Endothelial cell of umbilical vein (primary cell): ENCODE measurements around the gene RBFOX1. TPM values are rescaled to one million over a fixed set of nuclear protein-coding genes. Genes with fewer than 3 reads are reported as not detected.

Experiments used
- BruUV-seq: library from RNA; stranded (reverse); fragments of 400-500 nt; replicated peaks from 2 replicates; lab custom pipeline; 2021; lab: Mats Ljungman, UMichigan
- CTCF ChIA-PET: fragments of 300-600, 350-600 bp; sonication (Branson Sonifier 250); formaldehyde crosslinking; loops from one replicate; lab custom pipeline; 2021; ENCODE audit warnings: antibody characterized with exemption, inconsistent platforms; lab: Charles Lee
- POLR2A ChIA-PET: fragments of 300-600, 350-600 bp; sonication (Branson Sonifier 250); formaldehyde crosslinking; loops from one replicate; lab custom pipeline; 2021; ENCODE audit warnings: antibody characterized with exemption, inconsistent platforms; lab: Charles Lee
- DNase-seq: peaks from one replicate; pipeline ENCODE4 v3.0.0-alpha.2; 2011; ENCODE audit warnings: low read depth, low spot score
- FAIRE-seq: peaks from 2 replicates; lab custom pipeline; 2011; peaks lifted over from hg19 to GRCh38; lab: Jason Lieb, UNC
- H2AFZ ChIP-seq: 2 replicates; pipeline ENCODE4 v1.6.0; 2012; ENCODE audit warnings: low read depth, low read length, control low read depth, inconsistent platforms
- H3K27ac ChIP-seq: 2 replicates; pipeline ENCODE4 v1.5.1; 2011; ENCODE audit warnings: low read depth, mild to moderate bottlenecking, control low read depth, low read length, moderate library complexity; ENCODE audit not compliant: insufficient read depth
- H3K27me3 ChIP-seq, 2 experiments: 2 replicates each; pipeline versions ENCODE4 v1.6.0 to v1.6.1; 2011; ENCODE audit warnings: low read length in 2 of 2, mixed read lengths in 1 of 2; ENCODE audit not compliant: control insufficient read depth in 2 of 2, insufficient read depth in 2 of 2
- H3K36me3 ChIP-seq, 2 experiments: 2 replicates in 1 of 2; 3 replicates in 1 of 2; pipeline ENCODE4 v1.5.1; 2011; ENCODE audit warnings: low read length in 2 of 2, mild to moderate bottlenecking in 1 of 2, moderate library complexity in 1 of 2; ENCODE audit not compliant: control insufficient read depth in 2 of 2, insufficient read depth in 2 of 2; ENCODE audit errors: extremely low read depth in 1 of 2
- H3K4me1 ChIP-seq: 3 replicates; pipeline ENCODE4 v1.5.1; 2011; ENCODE audit warnings: mild to moderate bottlenecking, low read length; ENCODE audit not compliant: control insufficient read depth, insufficient read depth; ENCODE audit errors: extremely low read depth
- H3K4me2 ChIP-seq: 2 replicates; pipeline ENCODE4 v1.6.1; 2011; ENCODE audit warnings: low read length, control low read depth, mixed read lengths; ENCODE audit not compliant: insufficient read depth
- H3K4me3 ChIP-seq, 3 experiments: fragments of 200-600 bp in 1 of 3; sonication (generic), shearing (Covaris generic) in 1 of 3; replicated peaks in 1 of 3; 2 replicates each; pipeline ENCODE4 v1.5.1; 2011 to 2016; ENCODE audit warnings: control low read depth in 3 of 3, low read length in 3 of 3, mild to moderate bottlenecking in 2 of 3, inconsistent platforms in 1 of 3, low read depth in 1 of 3, moderate library complexity in 1 of 3; ENCODE audit not compliant: insufficient read depth in 1 of 3
- H3K79me2 ChIP-seq: 2 replicates; pipeline ENCODE4 v1.6.0; 2012; ENCODE audit warnings: low read length, inconsistent platforms; ENCODE audit not compliant: control insufficient read depth, insufficient read depth
- H3K9ac ChIP-seq: replicated peaks from 2 replicates; pipeline ENCODE3; 2011; ENCODE audit warnings: low read length, control low read depth; ENCODE audit not compliant: insufficient read depth; ENCODE audit errors: extremely low read depth
- H3K9me1 ChIP-seq: replicated peaks from 3 replicates; pipeline ENCODE4 v1.6.0; 2011; ENCODE audit warnings: mild to moderate bottlenecking, low read length; ENCODE audit not compliant: control insufficient read depth, insufficient read depth; ENCODE audit errors: extremely low read depth
- H3K9me3 ChIP-seq: replicated peaks from 2 replicates; pipeline ENCODE4 v1.5.1; 2012; ENCODE audit warnings: low read length, inconsistent platforms; ENCODE audit not compliant: control insufficient read depth, insufficient read depth
- H4K20me1 ChIP-seq: replicated peaks from 2 replicates; pipeline ENCODE3; 2011; ENCODE audit warnings: mild to moderate bottlenecking, low read length; ENCODE audit not compliant: control insufficient read depth, insufficient read depth; ENCODE audit errors: extremely low read depth
- EZH2 ChIP-seq: IDR thresholded peaks from 2 replicates; pipeline ENCODE4 v1.6.1; 2012; ENCODE audit warnings: borderline replicate concordance, low read depth, mild to moderate bottlenecking, moderate library complexity, low read length, inconsistent platforms; ENCODE audit not compliant: severe bottlenecking
- FOS ChIP-seq: IDR thresholded peaks from 2 replicates; pipeline ENCODE4 v1.6.1; 2011; ENCODE audit warnings: mild to moderate bottlenecking, low read length, moderate library complexity, borderline replicate concordance; ENCODE audit not compliant: insufficient read depth
- GATA2 ChIP-seq: IDR thresholded peaks from 2 replicates; pipeline ENCODE4 v1.7.0; 2011; ENCODE audit warnings: low read depth, mild to moderate bottlenecking, moderate library complexity, mixed read lengths, low read length; ENCODE audit not compliant: insufficient read length, insufficient read depth
- JUN ChIP-seq: IDR thresholded peaks from 2 replicates; pipeline ENCODE4 v1.6.1; 2011; ENCODE audit warnings: borderline replicate concordance, low read depth; ENCODE audit not compliant: insufficient read length, insufficient read depth
- MYC ChIP-seq: IDR thresholded peaks from one replicate; pipeline ENCODE4 v1.6.1; 2011; ENCODE audit warnings: mild to moderate bottlenecking, low read depth, low read length
- POLR2A ChIP-seq: IDR thresholded peaks from 2 replicates; pipeline ENCODE4 v1.6.1; 2012; ENCODE audit warnings: low read depth, mild to moderate bottlenecking, control low read depth, low read length
- POLR2AphosphoS5 ChIP-seq: IDR thresholded peaks from 2 replicates; pipeline ENCODE4 v1.6.1; 2012; ENCODE audit warnings: low read depth, mild to moderate bottlenecking, control low read depth, low read length, moderate library complexity; ENCODE audit not compliant: insufficient read depth
- dilution Hi-C: fragments of 300-500 bp; cut with MboI; formaldehyde crosslinking; loops from one replicate; pipeline ENCODE4 v1.15.0; 2019; ENCODE audit warnings: low sequenced_read_pairs; ENCODE audit not compliant: extremely low pct_ligation_motif_present
- intact Hi-C: fragments of 100-400 bp; cut with micrococcal nuclease; formaldehyde crosslinking; loops from one replicate; pipeline ENCODE4 v1.10.0; 2022
- polyA plus RNA-seq, 4 experiments: library from polyadenylated mRNA; depleted of rRNA in 3 of 4; stranded (reverse) in 3 of 4; unstranded in 1 of 4; fragments of >200 nt; gene quantifications; 2 replicates each; pipeline versions ENCODE4 v1.2.1 to v1.2.3, GENCODE V29; 2011 to 2012; ENCODE audit warnings: missing spikeins in 1 of 4
- total RNA-seq: library from RNA; stranded (reverse); gene quantifications from 2 replicates; pipeline ENCODE4 v1.2.3, GENCODE V29; 2021
- TF ChIP-seq, protein P1 (sequence below), 2 donors: IDR thresholded peaks; 1 replicate in 1 of 2; 2 replicates in 1 of 2; pipeline ENCODE4 v1.5.1; 2011; ENCODE audit warnings: low read length in 2 of 2, mild to moderate bottlenecking in 2 of 2, moderate library complexity in 2 of 2, control low read depth in 1 of 2, inconsistent platforms in 1 of 2, low read depth in 1 of 2; ENCODE audit not compliant: insufficient read depth in 1 of 2; ENCODE audit errors: extremely low read depth in 1 of 2
- TF ChIP-seq, protein P2 (sequence below): IDR thresholded peaks from 2 replicates; pipeline ENCODE4 v1.6.1; 2011; ENCODE audit not compliant: insufficient read depth, insufficient read length

The RBFOX1 gene
- total and polyA plus RNA-seq, 2 donors (not counting 3 experiments of a cell fraction or from before 2014, with no cell fraction given) = not detected

DNA sequence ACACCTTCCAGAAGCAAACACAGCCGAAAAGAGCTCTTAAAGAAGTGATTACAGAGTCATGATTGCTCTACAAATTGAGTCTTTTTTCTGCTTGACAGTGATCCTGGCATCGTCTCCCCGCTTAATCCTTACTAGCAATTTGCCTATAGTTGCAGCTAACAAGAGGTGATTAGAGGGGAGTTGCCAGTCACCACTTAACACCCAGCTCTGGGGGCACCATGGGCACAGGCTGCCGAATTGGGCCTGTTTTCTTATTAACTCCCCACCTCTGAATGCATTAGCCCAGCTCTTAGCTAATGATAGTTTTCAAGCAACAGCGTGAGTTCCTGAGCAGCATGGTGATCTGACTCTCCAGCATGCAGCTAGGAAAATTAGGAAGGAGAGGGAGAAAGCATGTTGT lies 93.5 kb downstream of the RBFOX1 start:
- POLR2A ChIA-PET = no interaction called here

More for the DNA sequence above, 93.5 kb downstream of the RBFOX1 start:
- Histone ChIP-seq H2AFZ (no peak overlapping the region), H3K27ac (no peak overlapping the region), H3K27me3 (no peaks in the 10 kb centered on the region), H3K9me3 (peaks cover 2% of the 10 kb centered on the region), H3K4me1 (no peaks in the 10 kb centered on the region), H3K36me3 (no peaks in the 10 kb centered on the region), H3K9ac (no peak overlapping the region), H3K79me2 (no peaks in the 10 kb centered on the region), H3K9me1 (no peaks in the 10 kb centered on the region), H4K20me1 (no peaks in the 10 kb centered on the region), H3K4me2 (no peak overlapping the region), H3K4me3 (no peak overlapping the region)
- no TSS peak for BruUV-seq
- DNase-seq (no peak), FAIRE-seq (no peak)
- intact Hi-C loops (no loop called here), dilution Hi-C loops (no loop called here)
- CTCF ChIA-PET = no interaction called here
- TF ChIP-seq POLR2A = no peak
- no peak for TF ChIP-seq GATA2
- TF ChIP-seq POLR2AphosphoS5 = no peak
- TF ChIP-seq MYC = no peak
- no peak for TF ChIP-seq FOS
- TF ChIP-seq EZH2 = no peak
- no peak for TF ChIP-seq JUN
- TF ChIP-seq, protein P1, sequence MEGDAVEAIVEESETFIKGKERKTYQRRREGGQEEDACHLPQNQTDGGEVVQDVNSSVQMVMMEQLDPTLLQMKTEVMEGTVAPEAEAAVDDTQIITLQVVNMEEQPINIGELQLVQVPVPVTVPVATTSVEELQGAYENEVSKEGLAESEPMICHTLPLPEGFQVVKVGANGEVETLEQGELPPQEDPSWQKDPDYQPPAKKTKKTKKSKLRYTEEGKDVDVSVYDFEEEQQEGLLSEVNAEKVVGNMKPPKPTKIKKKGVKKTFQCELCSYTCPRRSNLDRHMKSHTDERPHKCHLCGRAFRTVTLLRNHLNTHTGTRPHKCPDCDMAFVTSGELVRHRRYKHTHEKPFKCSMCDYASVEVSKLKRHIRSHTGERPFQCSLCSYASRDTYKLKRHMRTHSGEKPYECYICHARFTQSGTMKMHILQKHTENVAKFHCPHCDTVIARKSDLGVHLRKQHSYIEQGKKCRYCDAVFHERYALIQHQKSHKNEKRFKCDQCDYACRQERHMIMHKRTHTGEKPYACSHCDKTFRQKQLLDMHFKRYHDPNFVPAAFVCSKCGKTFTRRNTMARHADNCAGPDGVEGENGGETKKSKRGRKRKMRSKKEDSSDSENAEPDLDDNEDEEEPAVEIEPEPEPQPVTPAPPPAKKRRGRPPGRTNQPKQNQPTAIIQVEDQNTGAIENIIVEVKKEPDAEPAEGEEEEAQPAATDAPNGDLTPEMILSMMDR (IDR thresholded peaks at IDR 0.05; ENCODE audit: extremely low read depth in 1 of 2, insufficient read depth in 1 of 2, low read depth in 1 of 2, low read length in 2 of 2) = no peak
- TF ChIP-seq, protein P2, sequence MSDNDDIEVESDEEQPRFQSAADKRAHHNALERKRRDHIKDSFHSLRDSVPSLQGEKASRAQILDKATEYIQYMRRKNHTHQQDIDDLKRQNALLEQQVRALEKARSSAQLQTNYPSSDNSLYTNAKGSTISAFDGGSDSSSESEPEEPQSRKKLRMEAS = no peak
